SU-DHL-6 (cell line): ENCODE measurements around the gene PACS2.

Experiments used
- H2AFZ ChIP-seq: fragments of 200-600 bp; sonication (generic); 2 replicates; pipeline ENCODE4 v1.6.1; 2014; ENCODE audit warnings: low read depth, mild to moderate bottlenecking, moderate library complexity, mixed read lengths, antibody characterized with exemption, low read length; ENCODE audit not compliant: severe bottlenecking
- H3F3A ChIP-seq: fragments of 200-600 bp; shearing (Covaris generic); 2 replicates; pipeline ENCODE4 v1.6.0; 2016; ENCODE audit warnings: antibody characterized with exemption, mild to moderate bottlenecking; ENCODE audit not compliant: insufficient read depth
- H3K27ac ChIP-seq: fragments of 200-600 bp; sonication (generic); 2 replicates; pipeline ENCODE4 v1.5.1; 2016; ENCODE audit warnings: low read depth, mild to moderate bottlenecking, low read length, moderate library complexity, mixed read lengths
- H3K27me3 ChIP-seq: fragments of 200-600 bp; sonication (generic), shearing (Covaris generic); 2 replicates; pipeline ENCODE4 v1.6.0; 2014; ENCODE audit warnings: mild to moderate bottlenecking, low read length
- H3K36me3 ChIP-seq: fragments of 200-600 bp; sonication (generic); 2 replicates; pipeline ENCODE4 v1.6.1; 2014; ENCODE audit warnings: mild to moderate bottlenecking, low read length, mixed read lengths
- H3K4me2 ChIP-seq: fragments of 300-600, 200-600 bp; shearing (Covaris generic), sonication (generic); 2 replicates; pipeline ENCODE4 v1.6.0; 2014; ENCODE audit warnings: low read length, low read depth, mild to moderate bottlenecking; ENCODE audit not compliant: poor library complexity, severe bottlenecking
- H3K4me3 ChIP-seq: fragments of 200-600 bp; sonication (generic); 2 replicates; pipeline ENCODE4 v1.5.1; 2014; ENCODE audit warnings: antibody characterized with exemption, low read length, mild to moderate bottlenecking, mixed read lengths; ENCODE audit not compliant: insufficient read depth, poor library complexity, severe bottlenecking
- H3K79me2 ChIP-seq: fragments of 200-600 bp; sonication (generic); 2 replicates; pipeline ENCODE4 v1.6.1; 2014; ENCODE audit warnings: mild to moderate bottlenecking, low read length, moderate library complexity; ENCODE audit not compliant: insufficient read depth
- H3K9ac ChIP-seq: fragments of 200-600 bp; sonication (generic); 2 replicates; pipeline ENCODE4 v1.7.0; 2014; ENCODE audit warnings: mild to moderate bottlenecking, low read length
- H3K9me2 ChIP-seq: fragments of 200-600 bp; sonication (generic); replicated peaks from 2 replicates; pipeline ENCODE4 v1.6.1; 2014; ENCODE audit warnings: low read length; ENCODE audit not compliant: insufficient read depth
- H3K9me3 ChIP-seq: fragments of 200-600 bp; sonication (generic); 2 replicates; pipeline ENCODE4 v1.6.1; 2014; ENCODE audit warnings: low read length, mixed read lengths; ENCODE audit not compliant: insufficient read depth
- H4K20me1 ChIP-seq: fragments of 200-600 bp; sonication (generic); 2 replicates; pipeline ENCODE4 v1.6.1; 2014; ENCODE audit warnings: low read depth, mild to moderate bottlenecking, antibody characterized with exemption, low read length, moderate library complexity, mixed read lengths
- EZH2phosphoT487 ChIP-seq: fragments of 200-600 bp; sonication (generic), shearing (Covaris generic); conservative IDR thresholded peaks from 2 replicates; pipeline ENCODE4 v1.6.1; 2018; ENCODE audit warnings: mild to moderate bottlenecking, antibody characterized with exemption, low read length, moderate library complexity, mixed read lengths
- TF ChIP-seq, protein P1 (sequence below): fragments of 200-600 bp; sonication (generic); IDR thresholded peaks from one replicate; pipeline ENCODE4 v1.5.1; 2017; ENCODE audit warnings: antibody characterized with exemption, mild to moderate bottlenecking, low read length, moderate library complexity; ENCODE audit not compliant: insufficient read depth, poor library complexity, severe bottlenecking

PACS2 gene

DNA sequence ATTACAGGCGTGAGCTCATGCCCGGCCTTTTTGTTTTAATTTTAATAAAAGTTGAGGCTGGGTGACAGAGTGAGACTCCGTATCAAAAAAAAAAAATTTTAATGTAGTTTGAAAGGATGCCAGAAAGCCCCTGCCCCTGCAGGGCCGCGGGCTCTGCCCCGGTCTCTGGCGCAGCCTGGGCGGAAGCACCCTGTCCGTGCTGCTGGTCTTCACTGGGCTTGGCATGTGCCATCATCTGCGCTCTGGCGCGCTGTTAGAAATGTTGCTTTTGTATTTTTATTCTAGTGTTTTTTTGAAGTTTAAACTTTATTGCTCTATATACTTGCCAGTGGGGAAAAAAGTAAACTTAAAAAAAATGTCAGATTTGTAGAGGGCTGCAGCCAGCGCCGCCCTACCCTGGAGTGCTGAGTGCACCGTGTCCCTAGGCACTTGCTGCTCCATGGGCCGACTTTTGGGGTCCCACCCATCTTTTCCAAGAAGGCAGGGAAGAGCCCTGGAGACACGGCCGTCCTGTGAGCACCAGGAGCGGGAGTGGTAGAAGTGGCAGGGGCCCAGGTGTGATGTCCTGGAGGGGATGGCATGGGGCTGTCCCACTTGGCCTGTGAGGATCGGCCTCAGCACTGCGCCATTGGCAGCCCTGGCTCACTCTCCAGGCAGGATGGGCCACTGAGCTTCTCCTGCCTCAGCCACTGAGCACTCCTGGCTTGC lies 109.1 kb downstream of the PACS2 start:
- H3K9me3 ChIP-seq, result no peaks in the 10 kb centered on the region
- H3F3A ChIP-seq, result no peaks in the 10 kb centered on the region
- no peak overlapping the region for H2AFZ ChIP-seq
- H3K9me2 ChIP-seq, result no peaks in the 10 kb centered on the region
- no peak overlapping the region for H3K4me2 ChIP-seq
- peaks cover 84% of the 10 kb centered on the region for H3K79me2 ChIP-seq
- no peak overlapping the region for H3K9ac ChIP-seq
- no peak overlapping the region for H3K27ac ChIP-seq
- no peaks in the 10 kb centered on the region for H3K27me3 ChIP-seq
- no peaks in the 10 kb centered on the region for H4K20me1 ChIP-seq
- no peaks in the 10 kb centered on the region for H3K36me3 ChIP-seq
- TF ChIP-seq, protein P1, sequence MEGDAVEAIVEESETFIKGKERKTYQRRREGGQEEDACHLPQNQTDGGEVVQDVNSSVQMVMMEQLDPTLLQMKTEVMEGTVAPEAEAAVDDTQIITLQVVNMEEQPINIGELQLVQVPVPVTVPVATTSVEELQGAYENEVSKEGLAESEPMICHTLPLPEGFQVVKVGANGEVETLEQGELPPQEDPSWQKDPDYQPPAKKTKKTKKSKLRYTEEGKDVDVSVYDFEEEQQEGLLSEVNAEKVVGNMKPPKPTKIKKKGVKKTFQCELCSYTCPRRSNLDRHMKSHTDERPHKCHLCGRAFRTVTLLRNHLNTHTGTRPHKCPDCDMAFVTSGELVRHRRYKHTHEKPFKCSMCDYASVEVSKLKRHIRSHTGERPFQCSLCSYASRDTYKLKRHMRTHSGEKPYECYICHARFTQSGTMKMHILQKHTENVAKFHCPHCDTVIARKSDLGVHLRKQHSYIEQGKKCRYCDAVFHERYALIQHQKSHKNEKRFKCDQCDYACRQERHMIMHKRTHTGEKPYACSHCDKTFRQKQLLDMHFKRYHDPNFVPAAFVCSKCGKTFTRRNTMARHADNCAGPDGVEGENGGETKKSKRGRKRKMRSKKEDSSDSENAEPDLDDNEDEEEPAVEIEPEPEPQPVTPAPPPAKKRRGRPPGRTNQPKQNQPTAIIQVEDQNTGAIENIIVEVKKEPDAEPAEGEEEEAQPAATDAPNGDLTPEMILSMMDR, result no peak
- TF ChIP-seq EZH2phosphoT487, result no peak
- H3K4me3 ChIP-seq, result no peak overlapping the region

GRCh38 chr14:105424861-105425260 lies 110.3 kb downstream of the PACS2 start:
- Histone ChIP-seq H3K27ac (no peak overlapping the region), H3F3A (no peaks in the 10 kb centered on the region)

DNA sequence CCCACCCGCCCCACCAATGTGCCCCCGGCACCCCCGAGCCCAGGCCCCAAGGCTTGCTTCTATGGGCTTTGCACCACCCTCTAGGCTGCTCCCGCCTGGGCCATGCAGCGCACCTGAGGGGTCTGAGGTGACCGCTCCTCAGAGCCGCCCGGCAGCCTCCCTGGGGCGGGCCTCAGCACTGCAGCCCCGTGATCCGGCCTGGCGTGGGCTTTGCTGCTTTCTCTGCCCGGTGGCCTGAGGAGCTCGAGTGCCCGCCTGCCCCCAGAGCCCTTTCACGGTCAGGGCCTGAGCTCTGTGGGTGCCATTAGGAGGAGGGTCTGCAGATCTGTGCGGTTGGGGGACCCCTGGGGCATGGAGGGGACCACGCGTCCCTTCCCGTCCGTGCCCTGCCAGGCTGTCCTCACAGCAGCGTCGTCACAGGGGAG lies 111.3 kb downstream of the PACS2 start:
- H2AFZ ChIP-seq, result no peak overlapping the region
- no peaks in the 10 kb centered on the region for H3K9me2 ChIP-seq
- H3K9me3 ChIP-seq, result no peaks in the 10 kb centered on the region
- no peak overlapping the region for H3K4me2 ChIP-seq
- H3K27me3 ChIP-seq, result no peaks in the 10 kb centered on the region
- peaks cover 8% of the 10 kb centered on the region; the same call in 1 of the 2 replicates for H4K20me1 ChIP-seq
- H3K27ac ChIP-seq, result no peak overlapping the region
- no peak overlapping the region for H3K4me3 ChIP-seq
- TF ChIP-seq, protein P1, result no peak
- TF ChIP-seq EZH2phosphoT487, result no peak
- no peaks in the 10 kb centered on the region for H3F3A ChIP-seq
- H3K9ac ChIP-seq, result no peak overlapping the region
- peaks cover 95% of the 10 kb centered on the region for H3K79me2 ChIP-seq
- H3K36me3 ChIP-seq, result peaks cover 8% of the 10 kb centered on the region

More at GRCh38 chr14:105424861-105425260, 110.3 kb downstream of the PACS2 start:
- Histone ChIP-seq H3K9ac (no peak overlapping the region), H2AFZ (no peak overlapping the region), H3K79me2 (peaks cover 92% of the 10 kb centered on the region), H4K20me1 (no peaks in the 10 kb centered on the region), H3K27me3 (no peaks in the 10 kb centered on the region), H3K36me3 (no peaks in the 10 kb centered on the region), H3K9me3 (no peaks in the 10 kb centered on the region), H3K4me2 (no peak overlapping the region), H3K9me2 (no peaks in the 10 kb centered on the region), H3K4me3 (no peak overlapping the region)
- TF ChIP-seq EZH2phosphoT487, result no peak
- TF ChIP-seq, protein P1, result no peak
